Measurements from ENCODE around the gene OR9G4.

The OR9G4 gene

GRCh38 chr11:56748597-56748996 lies at the start of gene OR9G4:
OR9G4 (minus strand) TSS chr11:56748697; CDS start chr11:56743766, 4,931 bp downstream.
- no peak for DNase-seq

- DNase-seq, result peak; percentile 70
Observed at GRCh38 chr11:56783448-56784041, 35.0 kb upstream of the OR9G4 start.

- DNase-seq, result no peak
Observed at GRCh38 chr11:56782167-56782847, 33.8 kb upstream of the OR9G4 start.

- no peak for DNase-seq
Observed at GRCh38 chr11:56776809-56777208, 28.3 kb upstream of the OR9G4 start.

GRCh38 chr11:56764976-56765375 lies 16.5 kb upstream of the OR9G4 start:
- no peak for DNase-seq

- no peak for DNase-seq
Observed at GRCh38 chr11:56751480-56751879, 3.0 kb upstream of the OR9G4 start.

GRCh38 chr11:56750190-56750589 lies 1.7 kb upstream of the OR9G4 start:
- no peak for DNase-seq

GRCh38 chr11:56740886-56741285 lies 7.6 kb downstream of the OR9G4 start:
- no peak for DNase-seq

- DNase-seq, result no peak
Observed at GRCh38 chr11:56740107-56740506, 8.4 kb downstream of the OR9G4 start.

GRCh38 chr11:56720513-56720912 lies 28.0 kb downstream of the OR9G4 start:
- DNase-seq, result no peak

- DNase-seq, result no peak
Observed at GRCh38 chr11:56716379-56716854, 32.1 kb downstream of the OR9G4 start.

GRCh38 chr11:56714206-56714605 lies 34.3 kb downstream of the OR9G4 start:
- no peak for DNase-seq

GRCh38 chr11:56706486-56706885 lies 42.0 kb downstream of the OR9G4 start:
- DNase-seq, result no peak

- no peak for DNase-seq
Observed at GRCh38 chr11:56705784-56706396, 42.6 kb downstream of the OR9G4 start.

GRCh38 chr11:56700914-56701485 lies 47.5 kb downstream of the OR9G4 start:
- no peak for DNase-seq

- no peak for DNase-seq
Observed at GRCh38 chr11:56700242-56700913, 48.1 kb downstream of the OR9G4 start.

GRCh38 chr11:56698795-56699194 lies 49.7 kb downstream of the OR9G4 start, which contains the start of gene OR9G1:
OR9G1 (plus strand) TSS chr11:56699095; CDS start chr11:56700388, 1,293 bp downstream.
- DNase-seq, result no peak

GRCh38 chr11:56693428-56693827 lies 55.1 kb downstream of the OR9G4 start:
- DNase-seq, result no peak
